Medulla oblongata (tissue), 1 donor: ENCODE measurements around the gene KDELR1.

Source experiments
- DNase-seq: peaks from one replicate; pipeline ENCODE4 v3.0.0-alpha.2; 2015; ENCODE audit errors: extremely low spot score

Gene KDELR1

DNA sequence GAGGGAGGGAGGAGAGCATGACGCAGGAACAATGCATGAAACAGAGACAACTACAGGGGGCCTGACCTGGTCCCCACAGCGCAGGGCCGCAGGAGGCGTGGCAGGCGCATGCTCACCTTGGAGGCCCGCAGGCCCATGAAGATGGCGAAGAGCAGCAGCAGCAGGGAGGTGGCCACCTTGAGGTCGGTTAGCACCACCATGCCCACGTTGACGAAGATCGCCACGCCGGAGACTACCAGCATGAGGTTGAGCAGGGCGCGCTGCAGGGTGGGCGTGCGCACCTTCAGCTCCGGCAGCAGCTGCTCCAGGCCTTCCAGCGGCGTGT is 49.0 kb downstream of the KDELR1 start:
- no peak for DNase-seq

DNA sequence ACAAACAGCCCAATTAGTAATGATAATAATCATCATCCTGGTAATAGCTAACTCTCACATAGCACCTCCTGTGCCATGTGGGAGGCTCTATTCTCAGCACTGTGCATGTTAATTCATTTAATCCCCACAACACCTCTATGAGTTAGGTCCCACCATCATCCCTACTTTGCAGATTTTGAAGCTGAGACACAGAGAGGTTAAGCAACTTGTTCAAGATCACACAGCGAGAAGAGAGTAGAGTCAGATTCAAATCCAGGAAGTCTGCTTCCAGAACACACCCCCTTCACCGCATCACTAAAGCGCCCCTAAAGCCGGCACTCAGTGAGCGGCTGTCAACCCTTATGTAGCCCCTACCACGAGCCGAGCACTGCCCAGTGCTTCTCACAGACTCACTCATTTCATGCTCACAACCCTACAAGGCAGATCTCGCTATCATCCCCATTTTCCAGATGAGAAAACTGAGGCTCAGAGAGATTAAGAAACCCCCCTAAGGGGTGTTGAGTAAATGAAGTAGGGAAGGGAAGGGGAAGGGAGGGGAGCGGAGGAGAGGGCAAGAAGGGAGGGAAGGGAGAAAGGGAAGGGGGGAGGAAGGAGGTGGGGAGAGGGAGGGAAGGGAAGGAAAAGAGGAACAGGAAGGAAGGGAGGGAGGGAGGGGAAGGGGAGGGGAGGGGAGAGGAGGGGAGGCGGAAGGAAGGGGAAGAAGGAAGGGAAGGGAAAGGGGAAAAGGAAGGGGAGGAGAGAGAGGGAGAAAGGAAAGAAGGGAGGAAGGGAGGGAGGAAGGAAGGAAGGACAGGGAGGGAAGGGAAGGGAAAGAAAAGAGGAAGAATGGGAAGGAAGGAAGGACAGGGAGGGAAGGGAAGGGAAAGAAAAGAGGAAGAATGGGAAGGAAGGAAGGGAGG is 49.6 kb downstream of the KDELR1 start:
- no peak for DNase-seq

DNA sequence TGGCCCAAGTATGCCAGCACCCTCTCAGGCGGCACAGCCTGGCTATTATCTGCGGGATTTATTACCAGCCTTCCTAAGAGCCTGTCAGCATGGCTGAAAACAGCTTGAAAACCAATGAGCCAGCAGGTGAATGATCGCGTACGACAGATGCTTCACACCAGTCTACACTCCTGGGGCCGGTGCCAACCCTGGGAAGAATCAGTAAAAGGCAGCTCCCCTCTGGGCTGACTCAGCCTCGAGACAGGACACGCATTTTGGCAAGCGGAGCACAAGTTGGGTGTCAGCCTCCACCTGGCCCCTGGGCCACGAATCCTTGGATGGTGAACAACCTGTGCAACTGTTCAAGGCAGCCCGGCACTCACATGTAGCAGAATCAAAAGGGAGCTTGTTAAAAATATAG is 50.4 kb downstream of the KDELR1 start:
- DNase-seq = peak; percentile 21

DNA sequence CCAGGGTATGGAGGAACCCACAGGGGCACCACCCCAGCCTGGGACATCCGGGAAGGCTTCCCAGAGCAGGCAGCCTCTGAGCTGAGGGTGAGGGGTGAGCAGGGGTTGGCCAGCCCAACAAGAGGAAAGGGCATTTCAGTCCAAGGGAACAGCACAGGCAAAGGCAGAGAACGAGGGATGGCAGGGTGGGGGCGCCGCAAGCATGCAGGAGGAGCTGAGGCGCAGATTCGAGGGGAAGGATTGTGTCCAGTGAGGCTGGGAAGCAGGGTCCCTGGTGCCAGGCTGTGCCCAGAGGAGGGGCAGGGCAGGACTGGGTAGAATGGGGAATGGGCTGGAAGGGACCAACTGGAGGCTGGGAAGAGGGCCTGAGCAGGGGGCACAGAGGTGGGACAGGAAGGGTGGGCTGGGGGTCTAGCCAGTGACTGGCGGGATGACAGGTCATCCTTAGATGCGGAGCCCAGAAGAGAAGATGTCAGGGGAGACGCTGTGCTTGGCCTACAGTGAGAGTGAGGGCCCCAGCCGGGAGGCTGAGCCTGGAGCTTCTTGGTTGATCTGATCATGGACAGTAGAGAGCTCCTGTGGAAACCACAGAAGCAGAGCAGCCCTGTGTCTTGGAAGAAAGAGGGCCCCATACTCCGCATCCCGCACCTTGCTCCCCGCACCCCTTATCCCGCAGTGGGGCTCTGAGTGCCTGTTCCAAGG is 52.4 kb downstream of the KDELR1 start:
- DNase-seq = no peak

DNA sequence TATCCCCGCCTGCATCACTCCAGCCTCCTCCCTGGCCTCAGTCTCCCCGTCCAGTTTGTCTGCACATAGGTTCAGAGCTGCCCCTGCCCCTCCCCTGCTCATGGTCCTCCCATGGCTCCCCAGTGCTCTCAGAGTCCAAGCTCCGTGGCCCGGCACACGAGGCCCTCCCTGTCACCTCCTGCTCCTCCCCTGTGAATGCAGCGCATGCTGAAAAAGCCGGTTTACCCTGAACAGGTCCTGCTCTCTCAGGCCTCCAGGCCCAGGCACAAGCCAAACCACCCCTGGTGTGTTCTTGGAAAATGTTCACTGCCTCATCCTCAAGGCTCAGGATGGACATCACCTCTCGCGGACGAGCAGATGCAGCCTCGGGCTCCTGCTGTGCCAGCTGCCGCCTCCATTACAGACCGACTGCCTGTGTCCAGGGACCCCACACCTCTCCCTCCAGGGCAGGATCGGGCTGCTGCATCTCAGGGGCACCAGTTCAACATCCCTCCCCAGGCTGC is 53.0 kb downstream of the KDELR1 start:
- no peak for DNase-seq

DNA sequence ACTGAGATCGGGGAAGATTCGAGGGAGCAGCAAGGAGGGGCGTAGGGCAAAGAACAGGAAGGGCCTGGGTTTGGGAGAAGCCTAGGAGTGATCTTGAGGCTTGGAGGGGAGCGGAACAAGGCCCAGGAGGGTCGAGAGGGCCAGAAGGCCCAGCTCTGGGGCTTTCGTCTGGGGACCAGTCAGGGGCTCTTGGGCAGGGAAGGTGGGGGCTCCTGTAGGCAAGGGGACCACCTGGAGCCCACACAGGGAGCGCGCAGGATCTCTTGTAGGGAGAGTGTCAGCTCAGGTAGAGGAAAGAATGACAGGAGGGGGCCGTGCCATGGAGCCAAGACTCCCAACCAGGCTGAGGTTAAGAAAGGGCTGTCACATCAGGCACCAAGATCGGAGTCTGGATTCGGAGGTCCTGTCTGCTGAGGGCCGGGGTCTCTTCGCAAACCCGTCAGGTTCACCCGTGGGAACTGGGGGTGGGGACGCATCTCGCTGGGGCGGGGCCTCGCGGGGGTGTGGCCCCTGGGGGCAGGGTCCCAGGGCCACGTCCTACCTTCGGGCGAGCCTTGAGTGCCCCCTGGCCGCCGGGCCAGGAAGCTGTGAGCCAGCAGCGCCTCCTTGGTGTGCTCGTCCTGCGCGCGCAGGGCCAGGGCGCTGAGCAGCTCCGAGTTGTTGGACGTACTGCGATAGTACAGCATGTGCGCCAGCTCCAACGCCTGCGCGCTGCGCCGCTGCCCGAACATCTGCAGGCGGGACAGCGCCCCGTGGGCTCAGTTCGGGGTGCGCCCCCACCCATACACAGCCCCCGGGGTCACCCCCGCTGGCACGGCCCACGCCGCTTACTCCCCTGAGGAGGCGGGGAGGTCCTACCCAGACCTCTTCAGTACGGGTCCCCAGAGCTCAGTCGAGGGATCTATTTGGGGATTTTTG is 57.6 kb downstream of the KDELR1 start:
- DNase-seq = peak; percentile 90

DNA sequence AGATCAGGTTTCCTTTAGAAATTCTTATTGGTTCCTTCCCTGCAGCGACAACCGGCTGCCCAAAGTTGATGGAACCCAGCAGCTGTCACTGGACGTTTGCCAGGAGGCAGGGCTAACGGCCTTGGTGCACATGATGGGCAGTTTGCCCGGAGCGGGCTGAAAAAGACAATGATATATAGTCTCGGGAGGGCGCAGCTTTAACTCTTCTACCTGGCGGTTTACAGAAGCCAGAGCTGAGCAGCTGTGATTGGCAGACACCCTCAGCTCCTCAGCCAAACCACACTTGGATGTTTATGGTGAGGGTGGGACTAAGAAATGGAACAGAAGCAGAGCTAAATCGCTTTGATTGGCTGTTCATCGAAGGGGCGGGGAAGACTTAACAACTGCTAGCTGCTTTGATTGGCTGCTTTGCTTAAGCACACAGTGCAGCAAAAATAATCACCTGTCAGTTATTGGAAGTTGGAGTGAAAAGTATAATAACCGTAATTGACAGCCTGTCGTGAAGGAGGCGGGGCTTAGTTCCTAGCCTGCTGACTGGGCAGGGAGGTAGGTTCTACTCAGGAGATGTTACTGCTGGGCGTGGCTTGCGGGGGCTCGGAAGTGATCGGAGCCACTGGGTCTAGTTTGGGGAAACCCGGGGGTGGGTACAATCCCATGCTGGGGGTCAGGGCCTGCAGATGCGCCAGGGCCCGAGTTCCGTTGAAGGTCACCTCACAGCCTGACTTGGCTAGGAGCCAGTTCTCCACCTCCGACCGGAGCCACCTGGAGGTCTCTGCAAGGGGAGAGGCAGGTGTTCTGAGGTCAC is 58.5 kb downstream of the KDELR1 start:
- DNase-seq = peak; percentile 96
